ENCODE results near the gene PLIN5.

Gene PLIN5

GRCh38 chr19:4522291-4523002, 12.6 kb downstream of the PLIN5 start:
- DNase-seq (ENCODE audit: low read depth in 3 of 3) = no peak

- no peak for DNase-seq (ENCODE audit: low read depth in 3 of 3)
Measured at GRCh38 chr19:4521888-4522242, 13.2 kb downstream of the PLIN5 start.

DNA sequence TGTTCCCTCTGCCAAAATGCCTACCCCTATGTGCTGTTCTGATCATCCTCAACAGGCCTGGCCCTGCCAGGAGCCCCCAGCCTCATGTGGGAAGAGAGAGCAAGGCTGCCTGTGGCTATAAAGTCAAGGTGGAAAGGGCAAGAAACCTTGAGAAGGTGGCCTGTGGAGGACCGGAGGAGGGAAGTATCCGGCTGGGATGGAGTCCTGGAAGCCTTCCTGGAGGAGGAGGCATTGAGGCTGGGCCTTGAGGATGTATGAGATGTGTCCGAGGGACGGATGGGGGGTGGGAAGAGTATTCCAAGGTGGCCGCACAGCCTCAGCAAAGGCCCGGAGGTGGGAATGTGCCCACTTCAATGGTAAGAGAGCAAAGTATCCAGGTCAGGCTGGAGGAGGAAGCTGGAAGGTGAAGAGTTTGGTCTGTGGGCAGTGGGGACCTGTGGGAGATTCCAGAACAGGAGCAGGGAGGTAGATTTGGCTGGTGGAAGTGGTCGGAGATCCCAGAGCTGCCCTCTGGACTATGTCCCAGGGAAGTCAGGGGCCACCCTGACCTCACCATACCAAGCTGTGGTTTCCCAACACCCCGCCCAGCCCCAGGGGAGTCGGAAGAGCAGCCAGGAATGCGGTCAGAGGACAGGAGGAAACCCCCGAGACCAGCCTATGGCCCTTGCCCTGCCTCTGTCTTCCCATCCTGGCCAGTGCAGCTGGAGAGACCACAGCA, 13.7 kb downstream of the PLIN5 start:
- DNase-seq (ENCODE audit: low read depth in 3 of 3) = no peak

DNA sequence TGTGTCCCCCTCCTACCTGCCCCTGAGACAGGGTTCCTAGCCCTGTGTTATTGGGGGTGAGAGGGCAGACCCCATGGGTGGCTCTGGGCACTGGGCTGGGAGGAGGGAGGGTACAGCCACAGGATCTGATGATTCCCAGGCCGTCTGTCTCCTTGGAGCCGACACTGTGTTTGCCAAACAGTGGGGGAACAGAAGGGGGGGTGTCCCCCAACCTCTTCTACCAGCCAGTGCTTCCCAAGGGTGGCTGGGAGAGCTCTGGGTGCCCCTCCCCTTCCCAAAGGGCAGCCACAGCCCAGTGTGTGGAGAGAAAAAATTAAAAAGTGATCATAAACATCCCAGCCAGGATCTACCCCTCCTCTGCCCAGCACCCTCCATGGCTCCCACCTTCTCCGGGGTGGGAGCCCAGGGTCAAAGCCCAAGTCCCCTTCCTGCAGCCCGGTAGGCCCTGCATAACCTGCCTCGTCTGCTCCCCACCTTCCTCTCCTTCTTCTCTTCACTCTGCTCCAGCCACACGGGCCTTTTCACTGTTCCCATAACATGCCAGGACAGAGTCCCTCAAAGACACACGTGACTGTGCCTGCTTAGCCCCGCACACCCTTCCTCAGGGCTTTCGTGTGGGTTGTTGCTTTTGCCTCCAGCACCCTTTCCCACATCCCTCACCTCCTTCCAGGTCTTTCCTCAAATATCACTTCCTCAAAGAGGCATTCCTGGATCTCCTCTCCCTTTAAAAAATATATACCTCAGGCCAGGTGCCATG, 15.3 kb downstream of the PLIN5 start:
- DNase-seq (ENCODE audit: low read depth in 3 of 3) = no peak

- no peak for DNase-seq (ENCODE audit: low read depth in 3 of 3)
Measured at GRCh38 chr19:4519172-4519496, 15.9 kb downstream of the PLIN5 start.

GRCh38 chr19:4518345-4519171, 16.5 kb downstream of the PLIN5 start, which contains the start of gene PLIN4:
TSS of gene PLIN4 (minus strand) at chr19:4518486. CDS start at chr19:4518272, 214 bp downstream.
- DNase-seq (ENCODE audit: low read depth in 3 of 3) = no peak

- DNase-seq (ENCODE audit: low read depth in 3 of 3) = no peak
Measured at GRCh38 chr19:4517451-4518057, 17.5 kb downstream of the PLIN5 start.

DNA sequence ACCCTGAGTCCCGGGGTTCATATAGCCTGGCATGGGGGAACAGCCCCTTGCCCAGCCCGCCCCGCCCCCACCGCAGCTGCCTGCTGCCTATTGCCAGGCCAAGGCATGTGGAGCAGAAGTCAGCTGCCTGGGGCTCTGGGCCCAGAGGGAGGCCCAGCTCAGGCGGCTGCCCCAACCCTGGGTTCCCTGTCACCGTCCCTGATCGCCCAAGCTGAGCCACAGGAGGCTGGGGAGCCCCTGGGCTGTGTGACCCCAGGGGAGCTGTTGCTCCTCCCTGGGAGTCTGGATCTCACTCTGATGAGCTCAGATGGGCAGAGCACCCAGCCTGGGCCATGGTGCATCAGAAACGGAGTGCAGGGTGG, 18.1 kb downstream of the PLIN5 start:
- DNase-seq (ENCODE audit: low read depth in 3 of 3) = no peak

DNA sequence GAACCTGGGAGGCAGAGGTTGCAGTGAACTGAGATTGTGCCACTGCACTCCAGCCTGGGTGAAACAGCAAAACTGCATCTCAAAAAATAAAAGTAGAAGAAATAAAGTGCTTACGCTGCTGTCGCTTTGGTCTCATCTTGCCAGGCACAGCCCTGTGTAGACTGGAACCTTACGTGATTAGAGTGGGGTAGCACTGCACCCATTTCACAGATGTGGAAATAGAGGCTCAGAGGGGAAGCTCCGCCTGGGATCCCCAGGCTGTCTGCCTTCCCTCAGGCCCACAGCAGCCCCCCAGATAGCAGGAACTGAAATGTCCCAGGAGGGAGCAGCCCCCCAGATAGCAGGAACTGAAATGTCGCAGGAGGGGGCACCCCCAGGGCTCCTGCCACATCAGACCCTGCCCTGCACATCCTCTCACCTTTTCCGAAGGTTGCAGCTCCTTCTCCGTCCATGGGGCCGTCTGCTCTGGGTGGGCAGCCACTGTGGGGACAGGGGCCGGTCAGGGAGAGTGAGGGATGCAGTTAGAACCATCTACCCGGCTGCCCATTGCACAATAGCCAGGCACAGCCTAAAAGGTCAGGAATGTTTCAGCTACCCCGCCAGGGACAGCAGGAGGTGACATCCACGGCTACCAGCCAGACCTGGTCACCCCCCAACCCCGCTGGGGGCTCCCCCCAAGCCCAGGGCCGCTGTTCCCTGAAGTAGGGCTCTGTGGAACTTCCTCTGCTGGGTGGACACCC, 18.7 kb downstream of the PLIN5 start:
- DNase-seq (ENCODE audit: low read depth in 3 of 3) = no peak

- no peak for DNase-seq (ENCODE audit: low read depth in 3 of 3)
Measured at GRCh38 chr19:4515732-4516131, 19.3 kb downstream of the PLIN5 start.

GRCh38 chr19:4513248-4513647, 21.8 kb downstream of the PLIN5 start:
- no peak for DNase-seq (ENCODE audit: low read depth in 3 of 3)

GRCh38 chr19:4512070-4512469, 23.0 kb downstream of the PLIN5 start:
- DNase-seq (ENCODE audit: low read depth in 3 of 3) = no peak

DNA sequence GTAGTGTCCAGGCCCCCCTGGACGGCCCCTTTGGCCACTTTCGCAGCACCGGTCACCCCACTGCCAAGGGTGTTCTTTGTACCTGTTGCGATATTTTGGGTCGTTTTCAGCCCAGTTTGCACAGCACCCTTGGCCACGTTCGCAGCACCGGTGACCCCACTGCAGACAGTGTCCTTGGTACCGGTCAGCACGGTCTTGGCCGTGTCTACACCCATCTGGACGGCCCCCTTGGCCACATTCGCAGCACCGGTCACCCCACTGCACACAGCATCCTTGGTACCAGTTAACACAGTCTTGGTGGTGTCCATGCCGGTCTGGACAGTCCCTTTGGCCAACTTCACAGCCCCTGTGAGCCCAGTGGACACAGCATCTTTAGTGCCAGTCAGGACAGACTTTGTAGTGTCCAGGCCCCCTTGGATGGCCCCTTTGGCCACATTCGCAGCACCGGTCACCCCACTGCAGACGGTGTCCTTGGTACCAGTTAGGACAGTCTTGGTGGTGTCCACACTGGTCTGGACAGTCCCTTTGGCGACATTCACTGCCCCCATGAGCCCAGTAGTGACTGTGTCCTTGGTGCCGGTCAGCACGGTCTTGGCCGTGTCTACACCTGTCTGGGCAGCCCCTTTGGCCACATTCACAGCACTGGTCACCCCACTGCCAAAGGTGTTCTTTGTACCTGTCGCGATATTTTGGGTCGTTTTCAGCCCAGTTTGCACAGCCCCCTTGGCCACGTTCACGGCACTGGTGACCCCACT, 23.5 kb downstream of the PLIN5 start:
- DNase-seq (ENCODE audit: low read depth in 3 of 3) = no peak

DNA sequence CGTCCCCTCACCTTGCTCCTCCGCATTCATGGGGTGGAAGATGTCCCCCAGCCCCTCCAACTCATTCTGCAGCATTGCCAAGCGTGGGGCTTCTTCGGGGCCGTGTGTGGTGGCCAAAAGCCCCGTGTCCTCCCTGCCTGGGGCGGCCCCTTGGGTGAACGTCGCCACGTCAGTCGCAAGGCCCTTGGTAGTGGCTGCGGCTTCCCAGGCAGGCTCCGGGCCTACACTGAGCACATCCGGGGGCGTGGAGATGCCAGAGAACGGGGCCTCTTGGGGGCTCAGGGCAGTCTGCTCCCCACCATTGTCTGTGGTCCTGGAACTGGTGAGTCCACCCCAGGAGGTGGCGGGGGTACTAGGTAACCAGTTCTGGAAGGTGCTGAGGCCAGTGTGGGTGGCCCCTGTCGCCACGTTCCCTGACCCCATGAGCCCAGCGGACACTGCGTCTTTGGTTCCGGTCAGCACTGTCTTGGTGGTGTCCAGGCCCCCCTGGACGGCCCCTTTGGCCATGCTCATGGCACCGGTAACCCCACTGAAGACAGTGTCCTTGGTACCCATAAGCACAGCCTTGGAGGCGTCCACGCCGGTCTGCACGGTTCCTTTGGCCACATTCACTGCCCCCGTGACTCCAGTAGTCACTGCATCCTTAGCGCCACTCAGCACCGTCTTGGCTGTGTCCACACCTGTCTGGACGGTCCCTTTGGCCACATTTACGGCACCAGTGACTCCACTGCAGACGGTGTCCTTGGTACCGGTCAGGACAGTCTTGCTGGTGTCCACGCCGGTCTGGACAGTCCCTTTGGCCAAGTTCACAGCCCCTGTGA, 24.4 kb downstream of the PLIN5 start:
- DNase-seq (ENCODE audit: low read depth in 3 of 3) = no peak

DNA sequence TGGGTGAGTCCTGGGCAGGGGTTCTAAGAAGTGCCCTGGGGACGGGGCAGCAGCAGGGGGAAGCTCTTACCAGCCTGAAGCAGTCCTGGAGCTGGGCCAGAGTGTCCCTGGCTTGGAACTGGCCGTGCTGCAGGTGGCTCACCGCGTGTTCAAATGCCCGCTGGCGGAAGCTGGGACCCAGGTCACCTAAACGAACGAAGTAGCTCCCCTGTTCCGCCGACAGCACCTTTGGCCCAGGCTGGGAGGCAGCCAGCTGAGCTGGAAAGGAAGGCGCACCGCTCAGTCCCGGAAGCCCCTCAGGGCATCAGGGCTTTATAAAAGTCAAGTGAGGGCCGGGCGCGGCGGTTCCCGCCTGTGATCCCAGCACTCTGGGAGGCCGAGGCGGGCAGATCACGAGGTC, 26.3 kb downstream of the PLIN5 start:
- DNase-seq (ENCODE audit: low read depth in 3 of 3) = no peak

DNA sequence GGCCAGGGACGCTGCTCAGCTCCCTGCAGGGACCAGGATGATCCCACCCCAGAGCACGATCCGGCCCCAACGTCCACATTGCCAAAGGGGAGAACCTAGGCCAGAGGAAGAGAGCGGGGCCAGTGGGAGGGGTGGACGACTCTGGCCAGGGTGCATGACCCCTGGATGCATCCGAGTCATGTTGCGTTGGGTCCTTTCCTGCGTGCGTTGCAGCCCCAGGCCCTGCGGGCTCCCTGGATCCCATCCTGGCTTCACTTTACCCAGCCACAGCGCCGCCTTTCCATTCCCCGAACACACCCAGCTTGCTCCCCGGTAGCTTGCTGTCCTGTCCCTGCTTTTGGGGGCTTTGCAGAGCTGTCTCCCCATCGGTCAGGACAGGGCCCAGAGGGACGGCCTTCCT, 27.2 kb downstream of the PLIN5 start:
- no peak for DNase-seq (ENCODE audit: low read depth in 3 of 3)

GRCh38 chr19:4507150-4507452, 27.9 kb downstream of the PLIN5 start:
- DNase-seq (ENCODE audit: low read depth in 3 of 3) = no peak

- no peak for DNase-seq (ENCODE audit: low read depth in 3 of 3)
Measured at GRCh38 chr19:4506449-4507149, 28.4 kb downstream of the PLIN5 start.

Measured in stimulated activated CD4-positive, alpha-beta T cell treated with anti-CD3 and anti-CD28 coated beads, TNF-alpha, amount 100 ng/mL, for 4 hours (primary cell).